ENCODE measurements around the gene FSTL4. TPM values are rescaled to one million over a fixed set of nuclear protein-coding genes. Genes with fewer than 3 reads are reported as not detected.

The FSTL4 gene
- total and polyA plus RNA-seq, 9 donors, result 0.07 to 0.22 (median 0.15) TPM; not detected in 4

DNA sequence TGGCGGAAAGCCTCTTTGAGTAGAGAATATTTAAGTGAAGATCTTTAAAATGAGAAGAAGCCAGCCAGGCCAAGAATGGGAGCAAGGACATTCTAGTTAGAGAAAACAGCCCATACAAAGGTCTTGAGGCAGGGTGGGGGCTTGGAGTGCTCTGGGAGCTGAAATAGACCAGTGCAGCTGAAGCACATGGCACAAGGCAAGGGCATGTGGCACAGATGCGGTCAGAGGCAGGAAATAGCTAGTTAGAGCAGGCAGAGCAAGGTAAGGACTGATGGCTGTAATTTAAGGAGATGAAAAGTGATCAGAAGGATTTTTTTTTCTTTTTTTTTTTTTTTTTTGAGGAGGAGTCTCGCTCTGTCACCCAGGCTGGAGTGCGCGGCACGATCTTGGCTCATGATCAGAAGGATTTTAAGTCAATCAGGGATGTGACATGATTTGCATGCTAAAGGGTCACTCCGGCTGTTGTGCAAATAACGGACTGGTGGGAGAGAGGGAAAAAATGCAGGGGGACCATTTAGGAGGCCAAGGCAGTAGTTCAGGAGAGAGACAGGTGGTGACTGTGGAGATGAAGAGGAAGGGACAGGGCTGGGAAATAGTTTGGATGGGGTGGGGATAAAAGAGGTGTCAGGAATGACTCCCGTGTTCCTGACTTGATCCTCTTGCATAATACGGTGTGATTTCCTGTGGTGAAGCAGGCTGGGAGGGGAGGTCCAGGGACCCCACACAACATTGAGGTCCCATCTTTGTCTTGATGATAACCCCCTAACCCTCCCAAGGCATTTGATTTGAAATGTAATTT, 352.9 kb downstream of the FSTL4 start:
- H3K9me3 ChIP-seq, result no peaks in the 10 kb centered on the region
- DNase-seq, result no peak
- TF ChIP-seq, protein P1, sequence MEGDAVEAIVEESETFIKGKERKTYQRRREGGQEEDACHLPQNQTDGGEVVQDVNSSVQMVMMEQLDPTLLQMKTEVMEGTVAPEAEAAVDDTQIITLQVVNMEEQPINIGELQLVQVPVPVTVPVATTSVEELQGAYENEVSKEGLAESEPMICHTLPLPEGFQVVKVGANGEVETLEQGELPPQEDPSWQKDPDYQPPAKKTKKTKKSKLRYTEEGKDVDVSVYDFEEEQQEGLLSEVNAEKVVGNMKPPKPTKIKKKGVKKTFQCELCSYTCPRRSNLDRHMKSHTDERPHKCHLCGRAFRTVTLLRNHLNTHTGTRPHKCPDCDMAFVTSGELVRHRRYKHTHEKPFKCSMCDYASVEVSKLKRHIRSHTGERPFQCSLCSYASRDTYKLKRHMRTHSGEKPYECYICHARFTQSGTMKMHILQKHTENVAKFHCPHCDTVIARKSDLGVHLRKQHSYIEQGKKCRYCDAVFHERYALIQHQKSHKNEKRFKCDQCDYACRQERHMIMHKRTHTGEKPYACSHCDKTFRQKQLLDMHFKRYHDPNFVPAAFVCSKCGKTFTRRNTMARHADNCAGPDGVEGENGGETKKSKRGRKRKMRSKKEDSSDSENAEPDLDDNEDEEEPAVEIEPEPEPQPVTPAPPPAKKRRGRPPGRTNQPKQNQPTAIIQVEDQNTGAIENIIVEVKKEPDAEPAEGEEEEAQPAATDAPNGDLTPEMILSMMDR (IDR thresholded peaks at IDR 0.05), result no peak
- TF ChIP-seq EP300 (IDR thresholded peaks at IDR 0.05), result no peak
- TF ChIP-seq POLR2A (IDR thresholded peaks at IDR 0.05), result no peak
- no peaks in the 10 kb centered on the region for H3K27me3 ChIP-seq
- H3K4me3 ChIP-seq, result no peak overlapping the region
- no peaks in the 10 kb centered on the region for H3K36me3 ChIP-seq
- intact Hi-C loops (cut with DNase I), result no loop called here
- no peaks in the 10 kb centered on the region for H3K4me1 ChIP-seq (ENCODE audit: insufficient read depth)
- 61 to 67% (median 61%) methylated on average over 10 of the region's 10 CpGs for WGBS, 3 donors
- H3K27ac ChIP-seq, result no peak overlapping the region

DNA sequence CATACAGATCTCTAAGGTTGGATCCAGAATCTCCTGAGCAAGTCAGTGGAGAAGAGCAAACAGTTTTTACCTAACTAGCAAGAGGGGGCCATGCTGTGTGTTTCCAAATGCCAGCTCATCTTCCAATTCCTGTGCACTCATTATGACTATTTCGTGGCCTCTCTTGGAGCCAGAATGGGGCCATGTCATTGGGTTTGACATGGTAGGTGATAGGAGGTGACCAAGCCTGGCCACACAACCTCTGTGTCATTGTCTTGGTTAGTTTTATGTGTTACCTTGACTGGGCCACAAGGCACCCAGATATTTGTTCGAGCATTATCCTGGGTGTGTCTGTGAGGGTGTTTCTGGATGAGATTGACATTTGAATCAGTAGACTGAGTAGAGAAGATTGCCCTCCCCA, 354.4 kb downstream of the FSTL4 start:
- WGBS, 3 donors, result 91 to 93% (median 91%) methylated on average over 2 of the region's 2 CpGs
- Histone ChIP-seq H3K27me3 (no peaks in the 10 kb centered on the region), H3K27ac (no peak overlapping the region), H3K4me3 (no peak overlapping the region), H3K36me3 (no peaks in the 10 kb centered on the region), H3K9me3 (no peaks in the 10 kb centered on the region), H3K4me1 (ENCODE audit: insufficient read depth) (no peaks in the 10 kb centered on the region)
- no peak for DNase-seq
- TF ChIP-seq, protein P1 (IDR thresholded peaks at IDR 0.05), result no peak
- TF ChIP-seq POLR2A (IDR thresholded peaks at IDR 0.05), result no peak
- TF ChIP-seq EP300 (IDR thresholded peaks at IDR 0.05), result no peak
- intact Hi-C loops (cut with DNase I), result no loop called here

DNA sequence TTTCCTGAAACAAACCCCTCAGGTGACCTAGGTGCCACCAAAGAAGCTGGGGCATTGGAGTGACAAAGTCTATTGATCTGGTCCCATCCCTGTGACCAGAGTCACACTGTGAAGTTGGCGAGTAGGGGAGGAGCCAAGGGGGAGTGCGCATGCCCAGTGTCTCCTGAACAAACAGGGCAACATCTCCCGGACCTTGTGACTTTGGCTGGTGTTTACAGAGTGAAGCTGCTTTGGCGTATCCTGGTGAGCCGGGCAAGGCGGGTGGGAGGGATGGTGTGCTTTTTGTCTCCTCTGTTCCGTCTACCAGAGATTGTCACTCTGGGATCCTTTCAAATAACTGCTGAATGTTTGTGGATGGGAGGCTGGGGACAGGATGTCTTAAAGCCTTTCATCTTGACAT, 356.1 kb downstream of the FSTL4 start:
- no peaks in the 10 kb centered on the region for H3K4me1 ChIP-seq (ENCODE audit: insufficient read depth)
- H3K4me3 ChIP-seq, result no peak overlapping the region
- H3K36me3 ChIP-seq, result no peaks in the 10 kb centered on the region
- no peaks in the 10 kb centered on the region for H3K27me3 ChIP-seq
- no peak for DNase-seq
- no peak overlapping the region for H3K27ac ChIP-seq
- intact Hi-C loops (cut with DNase I), result no loop called here
- no peak for TF ChIP-seq EP300 (IDR thresholded peaks at IDR 0.05)
- TF ChIP-seq POLR2A (IDR thresholded peaks at IDR 0.05), result no peak
- TF ChIP-seq, protein P1 (IDR thresholded peaks at IDR 0.05), result no peak
- H3K9me3 ChIP-seq, result no peaks in the 10 kb centered on the region
- WGBS, 3 donors, result 85 to 88% (median 86%) methylated on average over 7 of the region's 7 CpGs

DNA sequence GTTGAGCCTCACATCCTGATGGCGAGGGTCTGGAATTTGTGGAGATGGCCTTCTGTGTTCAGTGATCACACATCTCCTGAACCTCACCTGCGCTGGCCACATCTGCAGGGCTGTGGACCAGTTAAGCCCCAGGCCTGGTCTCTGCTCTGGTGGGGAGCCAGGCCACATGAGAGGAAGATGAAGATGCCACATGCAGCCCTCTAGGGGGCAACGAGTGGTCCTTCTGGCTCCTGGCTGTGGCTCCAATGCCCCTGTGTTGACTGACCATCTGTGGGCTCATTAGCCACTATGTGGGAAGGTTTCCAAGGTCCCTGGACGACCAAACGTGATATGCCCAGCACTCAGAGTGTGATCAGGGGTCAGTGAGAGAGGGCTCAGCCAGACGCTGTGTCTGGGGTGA, 357.5 kb downstream of the FSTL4 start:
- intact Hi-C loops (cut with DNase I), result no loop called here
- H3K27me3 ChIP-seq, result no peaks in the 10 kb centered on the region
- H3K36me3 ChIP-seq, result no peaks in the 10 kb centered on the region
- WGBS, 3 donors, result 66 to 72% (median 69%) methylated on average over 6 of the region's 6 CpGs
- H3K27ac ChIP-seq, result no peak overlapping the region
- DNase-seq, result no peak
- no peaks in the 10 kb centered on the region for H3K4me1 ChIP-seq (ENCODE audit: insufficient read depth)
- no peak overlapping the region for H3K4me3 ChIP-seq
- TF ChIP-seq POLR2A (IDR thresholded peaks at IDR 0.05), result no peak
- TF ChIP-seq, protein P1 (IDR thresholded peaks at IDR 0.05), result no peak
- TF ChIP-seq EP300 (IDR thresholded peaks at IDR 0.05), result no peak
- H3K9me3 ChIP-seq, result no peaks in the 10 kb centered on the region

Measured in ovary (tissue), 9 donors.